HG03354 (cell line): ENCODE measurements around the gene A2M.

Experiments used
- ATAC-seq: cut with Tn5 transposase; IDR thresholded peaks from one replicate; pipeline ENCODE4 v1.9.1; 2021; ENCODE audit warnings: mild to moderate bottlenecking; ENCODE audit not compliant: unreplicated experiment, poor library complexity, severe bottlenecking

A2M gene

DNA sequence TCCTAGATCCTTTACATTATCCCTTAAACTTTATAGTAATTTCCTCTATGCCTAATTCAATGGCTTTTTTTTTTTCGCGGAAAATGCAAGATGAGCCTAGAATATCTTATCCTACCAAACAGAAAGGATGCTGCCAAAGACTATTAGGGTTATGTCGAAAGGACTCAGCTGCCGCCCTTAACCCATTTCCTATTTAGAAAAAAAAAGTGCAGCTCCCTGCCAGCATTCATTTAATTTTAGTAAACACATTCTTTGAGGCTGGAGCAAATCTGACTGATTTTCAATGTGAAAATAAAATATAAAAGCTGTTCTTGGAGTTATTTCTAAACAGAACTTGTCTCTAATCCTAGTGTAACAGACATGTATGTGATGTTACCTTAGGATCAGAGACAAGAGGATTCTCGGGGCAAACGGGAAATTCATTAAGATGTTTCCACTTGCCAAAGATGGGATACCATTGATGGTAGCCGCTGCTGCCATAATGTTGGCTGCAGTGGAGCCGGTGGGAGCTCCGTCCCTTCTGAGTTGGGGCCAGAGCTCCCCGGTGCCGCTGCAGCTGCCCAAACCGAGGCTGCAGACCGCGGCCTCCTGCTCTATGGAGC is 8.2 kb upstream of the A2M start:
- no peak for ATAC-seq

DNA sequence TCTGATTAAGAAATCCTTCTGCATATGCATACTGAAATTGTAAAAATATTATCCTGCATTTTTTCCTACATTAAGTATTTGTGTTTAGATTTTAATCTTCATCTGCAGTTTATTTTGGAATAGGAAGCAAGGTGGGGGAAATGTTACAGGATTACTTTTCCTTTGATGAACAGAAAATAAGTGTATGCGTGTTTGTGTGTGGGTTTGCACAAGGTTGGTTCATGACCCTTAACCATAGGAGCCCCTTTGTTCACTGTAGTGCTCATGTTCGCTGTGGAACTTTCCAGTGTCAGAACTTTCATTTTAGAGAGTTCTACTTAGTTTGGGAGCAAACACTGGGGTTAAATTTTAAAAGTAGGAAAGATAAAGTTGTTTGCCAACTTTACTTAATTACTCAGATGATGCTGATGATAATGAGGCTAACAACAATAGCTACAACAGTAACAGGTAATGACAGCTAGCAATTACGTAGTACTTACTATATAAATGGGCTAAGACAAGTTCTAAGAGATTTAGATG is 6.4 kb upstream of the A2M start:
- ATAC-seq = no peak

DNA sequence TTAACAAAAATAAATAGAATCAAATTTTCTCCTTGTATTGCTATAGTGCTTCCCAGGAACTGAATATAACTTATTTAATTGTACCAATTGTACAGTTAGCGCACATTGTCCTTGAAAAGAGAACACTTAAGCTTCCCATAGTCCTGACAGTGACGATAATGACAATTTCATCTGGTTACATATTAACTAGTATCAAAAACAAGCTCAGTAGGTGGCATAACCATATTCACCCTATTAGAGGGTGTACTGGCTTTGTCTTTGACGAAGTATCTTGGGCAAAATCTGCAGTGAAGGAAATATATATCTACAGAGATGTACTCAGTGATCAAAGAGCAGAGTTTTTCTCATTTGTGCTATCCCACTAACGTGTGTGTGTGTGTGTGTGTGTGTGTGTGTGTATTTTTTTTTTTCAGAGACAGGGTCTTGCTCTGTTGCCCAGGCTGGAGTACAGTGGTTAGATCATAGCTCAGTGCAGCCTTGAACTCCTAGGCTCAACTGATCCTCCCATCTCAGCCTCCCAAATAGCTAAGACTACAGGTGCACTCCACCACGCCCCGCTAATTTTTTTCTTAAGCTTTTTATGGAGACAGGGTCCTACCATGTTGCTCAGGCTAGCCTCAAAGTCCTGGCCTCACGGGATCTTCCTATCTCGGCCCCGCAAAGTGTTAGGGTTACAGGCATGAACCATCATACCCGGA is 4.9 kb upstream of the A2M start:
- ATAC-seq = no peak

DNA sequence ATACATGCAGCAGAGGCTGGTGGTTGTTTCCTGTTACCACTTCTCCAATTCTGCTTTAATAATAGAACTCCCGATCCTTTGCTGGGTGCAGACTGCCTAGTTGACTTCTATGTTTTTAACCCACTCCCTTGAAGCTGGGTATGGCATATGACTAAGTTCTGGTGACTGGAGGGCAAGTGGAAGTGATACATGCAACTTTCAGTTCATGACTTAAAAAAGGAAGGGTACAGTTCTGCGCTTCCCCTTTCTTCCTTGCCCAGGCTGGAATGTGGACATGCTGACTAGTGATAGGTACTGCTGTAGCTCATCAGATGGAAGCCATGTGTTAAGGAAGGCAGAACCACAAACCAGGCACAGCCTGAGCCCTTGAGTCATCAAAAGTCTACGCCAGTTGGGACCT is 2.4 kb upstream of the A2M start:
- ATAC-seq = peak; percentile 67

DNA sequence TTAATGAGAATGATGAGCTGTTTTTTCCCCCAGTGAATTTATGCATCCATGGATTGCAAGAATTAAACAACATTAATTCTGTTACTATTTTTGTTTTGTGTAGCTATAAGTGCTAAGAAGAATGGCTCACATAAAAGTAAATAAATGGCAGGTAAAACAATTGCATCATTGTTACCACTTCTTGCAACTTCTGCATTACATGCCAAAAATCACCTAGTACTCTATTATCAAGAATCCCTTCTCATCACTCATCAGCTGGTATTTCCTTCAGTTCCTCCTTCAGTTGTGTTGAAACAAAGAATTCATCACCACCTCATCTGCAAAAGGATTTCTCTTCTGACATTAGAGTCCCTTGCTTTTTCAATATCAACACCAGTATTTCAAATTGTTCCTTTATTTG is 773 bp downstream of the A2M start:
- ATAC-seq = no peak

DNA sequence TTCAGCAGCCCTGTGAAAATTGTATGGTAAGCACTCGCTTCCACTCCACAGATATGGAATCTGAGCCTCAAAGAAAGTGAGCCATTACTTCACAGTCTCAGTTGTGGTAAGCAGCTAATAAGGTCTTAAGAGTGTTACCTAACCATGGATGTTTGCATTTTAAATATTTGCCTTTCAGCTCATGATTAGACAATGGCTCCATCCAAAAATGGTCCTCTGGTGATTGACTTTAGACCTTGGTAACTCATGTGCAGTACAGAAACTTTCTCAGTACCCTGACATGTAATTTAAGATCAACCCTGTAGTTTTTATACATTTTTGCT is 1.8 kb downstream of the A2M start:
- ATAC-seq = no peak

DNA sequence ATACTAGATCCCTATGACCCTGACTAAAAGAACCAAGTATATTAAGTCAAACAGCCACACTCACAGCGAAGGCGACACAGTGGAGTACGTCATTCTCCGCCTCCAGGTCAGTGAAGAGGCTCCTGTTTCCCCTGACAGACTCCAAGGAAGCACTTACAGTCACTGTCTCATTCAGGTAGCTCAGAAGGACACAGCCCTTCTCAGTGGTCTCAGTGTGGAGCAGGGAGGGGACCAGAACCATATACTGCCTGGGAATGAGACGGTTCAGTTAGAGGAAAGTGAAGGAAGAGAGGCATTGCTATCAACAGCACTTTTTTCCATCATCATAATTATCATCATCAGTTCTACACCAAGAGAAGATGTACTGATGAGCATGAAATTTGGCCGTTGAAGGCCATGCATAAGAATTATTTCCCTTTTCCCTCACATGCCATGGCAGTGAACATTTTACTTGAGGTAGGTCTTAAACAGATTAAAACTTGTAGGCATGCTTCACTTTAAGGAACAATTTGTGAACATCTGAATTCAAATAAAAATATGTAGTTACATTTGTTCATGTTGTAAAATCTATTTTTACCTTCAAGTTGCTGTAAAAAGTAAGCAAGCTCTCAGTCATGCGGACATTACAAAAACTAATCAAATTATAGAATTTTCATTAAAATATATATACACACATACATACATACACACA is 2.3 kb downstream of the A2M start:
- ATAC-seq = no peak

DNA sequence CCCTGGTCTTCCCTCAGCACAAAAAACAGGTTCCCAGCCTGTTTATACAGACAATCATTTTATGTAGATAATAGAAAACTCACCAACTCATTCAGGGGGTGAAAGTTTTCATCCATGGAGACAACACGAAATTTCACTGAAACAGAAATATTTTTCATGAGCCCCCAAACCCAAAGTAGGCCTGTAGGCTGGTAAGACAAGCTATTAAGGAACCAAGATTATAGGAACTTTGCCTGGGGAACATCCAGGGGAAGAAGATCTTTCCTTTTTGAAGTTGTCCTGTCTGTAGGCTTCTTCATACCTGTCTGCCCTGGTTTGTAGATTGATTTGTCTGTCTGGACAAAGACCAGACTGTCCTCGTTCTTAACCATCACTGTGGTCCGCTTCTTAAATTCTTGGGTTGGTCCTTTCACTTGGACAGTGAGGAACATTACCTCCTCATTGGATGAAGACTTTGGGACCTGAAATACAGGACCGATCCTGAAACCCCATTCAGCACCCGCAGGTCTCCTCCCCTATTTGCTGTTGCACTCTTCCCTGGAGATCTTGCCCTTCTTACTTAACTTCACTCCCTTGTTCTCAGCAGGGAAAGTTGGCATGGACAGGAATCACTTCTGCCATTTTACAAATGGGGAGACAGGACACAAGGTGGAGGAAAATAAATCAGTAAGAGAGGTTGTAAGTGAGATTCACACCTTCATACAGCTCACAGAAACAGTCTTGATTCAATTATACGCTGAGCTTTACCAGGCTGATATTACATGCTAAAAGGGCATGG is 3.5 kb downstream of the A2M start:
- ATAC-seq = no peak

DNA sequence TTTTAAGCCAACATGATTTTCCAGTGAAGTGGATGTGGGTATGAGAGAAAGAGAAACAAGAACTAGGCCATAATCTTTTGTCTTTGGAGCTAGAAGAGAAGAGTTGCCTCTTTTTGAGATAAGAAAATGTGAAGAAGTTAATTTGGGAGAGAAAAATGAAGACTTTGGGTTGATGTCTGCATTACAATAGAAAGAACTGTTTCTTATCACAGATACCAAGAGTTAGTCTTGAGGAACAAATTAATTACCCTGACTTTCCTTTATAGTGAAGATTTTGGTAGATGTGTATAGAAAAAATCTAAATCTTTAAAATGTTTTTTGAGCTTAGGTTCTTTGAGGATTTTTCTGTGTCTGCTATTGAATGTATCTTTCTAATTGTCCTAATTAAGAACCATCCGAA is 4.2 kb downstream of the A2M start:
- ATAC-seq = no peak

DNA sequence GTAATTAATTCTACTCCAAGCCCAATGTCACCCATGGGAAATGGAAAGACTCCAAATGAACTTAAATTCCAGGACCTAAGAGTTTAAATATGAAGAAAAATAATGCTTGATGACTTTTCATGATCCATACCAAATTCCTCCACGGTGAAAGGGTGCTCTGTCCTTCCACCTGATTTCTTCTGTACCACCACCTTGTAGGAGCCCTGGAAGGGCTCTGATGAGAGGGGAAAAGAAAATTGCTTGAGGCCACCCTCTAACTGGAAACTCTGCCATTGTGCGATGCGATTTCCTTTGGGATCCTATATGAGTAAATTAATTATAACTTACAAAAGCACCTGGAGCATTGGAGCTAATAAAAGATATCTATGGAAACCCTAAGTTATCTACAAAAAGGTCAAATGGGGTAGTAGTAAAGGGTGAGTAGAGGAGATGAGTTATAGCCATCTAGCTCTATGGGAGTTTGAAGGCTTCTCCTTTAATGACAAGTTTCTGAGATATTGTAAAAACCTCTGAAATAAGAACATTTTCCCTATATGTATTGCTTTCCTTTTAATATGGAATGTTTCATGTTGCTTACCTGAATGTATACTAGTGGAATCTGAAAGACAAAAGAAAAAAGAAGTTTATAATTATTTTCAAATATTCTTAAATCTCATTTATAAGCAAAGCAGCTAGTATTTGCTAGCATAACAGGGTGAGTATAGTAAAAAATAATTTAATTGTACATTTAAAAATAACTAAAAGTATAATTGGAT is 5.8 kb downstream of the A2M start:
- ATAC-seq = no peak

DNA sequence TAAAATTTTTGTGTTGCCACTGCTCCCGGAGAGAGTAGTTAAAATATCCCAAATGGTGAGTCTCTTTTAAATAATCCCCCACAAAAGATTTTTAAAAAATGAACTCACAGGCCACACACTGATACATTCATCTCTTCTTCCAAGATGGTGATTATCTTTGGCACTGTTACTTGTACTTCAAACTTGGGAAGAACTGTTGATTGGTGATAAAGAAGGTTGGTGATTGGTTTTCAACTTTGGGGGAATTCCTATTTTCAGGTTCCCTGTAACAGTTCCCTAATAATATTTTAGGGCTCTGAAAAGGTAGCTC is 6.6 kb downstream of the A2M start:
- ATAC-seq = no peak

DNA sequence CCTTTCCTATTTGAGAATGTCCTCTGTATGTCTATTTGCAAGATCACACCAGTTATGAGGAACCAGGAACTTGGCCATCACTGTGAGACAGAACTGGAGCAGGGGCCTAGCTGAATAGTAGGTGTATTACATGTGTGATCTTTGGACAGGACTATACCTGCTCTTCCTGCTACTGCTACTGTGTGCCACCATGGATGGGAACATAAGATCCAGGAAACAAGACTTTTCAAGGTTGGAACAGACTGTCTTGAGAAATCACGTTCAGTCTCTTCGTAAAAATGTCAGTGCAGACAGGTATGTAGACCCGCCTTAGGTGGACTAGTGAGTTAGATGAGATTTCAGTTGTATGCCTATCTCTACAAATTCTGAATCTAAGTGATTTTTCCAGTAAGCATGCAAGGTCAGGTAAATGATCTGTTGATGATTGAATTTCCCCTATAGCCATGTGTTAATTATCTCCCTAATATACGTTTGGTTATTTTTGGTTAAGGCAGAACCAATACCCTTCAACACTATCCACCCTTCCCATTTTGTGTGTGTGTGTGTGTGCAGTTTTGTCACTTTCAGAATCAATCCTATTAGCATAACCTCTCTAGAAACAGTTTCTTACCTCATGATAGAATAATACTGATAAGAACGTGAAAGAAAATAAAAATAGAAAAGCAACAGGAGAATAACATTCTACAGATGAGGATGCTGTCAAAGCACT is 7.1 kb downstream of the A2M start:
- ATAC-seq = no peak

DNA sequence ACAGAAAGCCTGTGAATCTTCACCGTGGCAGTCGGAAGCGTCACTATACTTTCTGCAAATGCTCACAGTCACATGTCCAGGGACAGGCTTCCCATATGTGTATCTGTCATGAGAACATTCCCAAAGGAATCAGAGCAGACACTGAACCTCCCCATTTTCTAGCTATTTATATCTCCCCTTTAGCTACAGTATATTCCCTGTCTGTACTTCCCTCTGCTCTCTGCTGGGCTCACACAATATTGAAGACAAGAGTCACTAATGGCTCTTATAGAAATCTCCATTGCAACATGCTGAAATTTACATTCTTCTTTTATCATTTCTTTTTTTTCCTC is 8.2 kb downstream of the A2M start:
- no peak for ATAC-seq

DNA sequence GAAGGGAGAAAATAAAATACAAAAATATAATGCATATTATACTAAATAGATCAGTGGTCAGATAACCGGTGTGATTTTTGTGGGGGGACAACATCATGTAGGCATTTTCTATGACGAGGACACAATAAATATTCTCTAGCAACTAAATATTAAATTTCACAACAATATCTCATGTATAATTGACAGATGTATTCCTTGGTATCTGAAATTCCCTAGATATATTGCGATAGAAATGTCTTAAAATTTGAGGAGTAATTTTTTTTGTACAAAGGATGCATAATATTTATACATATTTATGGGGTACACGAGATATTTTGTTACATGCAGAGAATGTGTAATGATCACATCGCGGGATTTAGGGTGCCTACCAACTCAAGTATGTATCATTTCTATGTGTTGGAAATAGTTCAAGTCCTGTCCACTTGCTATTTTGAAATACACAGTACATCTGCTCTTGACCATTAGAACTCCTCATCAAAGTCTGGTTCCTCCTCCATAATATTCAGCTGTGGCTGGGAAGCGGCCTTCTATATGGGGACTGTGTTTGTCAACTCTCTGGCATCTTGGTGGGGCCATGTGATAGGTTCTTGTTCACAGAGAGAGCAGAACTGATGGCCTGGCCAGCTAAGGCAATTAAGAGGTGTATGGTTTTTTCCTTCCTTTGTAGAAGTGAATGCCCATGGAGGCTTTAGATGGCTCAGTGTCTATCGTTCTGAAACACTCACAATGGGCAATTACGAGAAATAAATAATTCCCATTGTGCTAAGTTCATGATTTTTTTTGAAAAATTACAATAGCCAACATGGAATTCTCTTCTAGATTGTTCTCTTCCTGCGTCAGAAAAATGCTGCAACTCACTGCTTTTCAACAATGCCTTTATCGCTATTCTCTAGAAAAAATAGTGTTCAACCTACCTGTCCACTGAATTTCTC is 8.8 kb downstream of the A2M start:
- ATAC-seq = no peak

DNA sequence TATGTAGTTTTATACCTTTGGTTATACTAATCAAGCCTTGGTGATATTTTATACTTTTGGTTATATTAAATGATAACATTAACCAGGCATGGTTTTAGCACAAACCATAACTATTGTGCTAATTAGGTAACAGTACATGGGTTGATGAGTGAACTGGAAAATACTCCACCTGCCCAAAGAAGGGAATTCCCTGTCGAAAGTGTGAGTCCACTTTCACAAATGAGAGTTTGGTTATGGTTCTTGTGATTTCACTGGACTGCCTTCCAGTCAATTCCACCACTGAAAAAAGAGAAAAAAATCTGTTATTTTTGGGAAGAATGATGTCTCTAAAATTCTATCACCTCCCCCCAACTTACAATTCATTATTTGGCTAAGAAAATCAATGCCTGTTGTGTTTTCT is 9.7 kb downstream of the A2M start:
- no peak for ATAC-seq

DNA sequence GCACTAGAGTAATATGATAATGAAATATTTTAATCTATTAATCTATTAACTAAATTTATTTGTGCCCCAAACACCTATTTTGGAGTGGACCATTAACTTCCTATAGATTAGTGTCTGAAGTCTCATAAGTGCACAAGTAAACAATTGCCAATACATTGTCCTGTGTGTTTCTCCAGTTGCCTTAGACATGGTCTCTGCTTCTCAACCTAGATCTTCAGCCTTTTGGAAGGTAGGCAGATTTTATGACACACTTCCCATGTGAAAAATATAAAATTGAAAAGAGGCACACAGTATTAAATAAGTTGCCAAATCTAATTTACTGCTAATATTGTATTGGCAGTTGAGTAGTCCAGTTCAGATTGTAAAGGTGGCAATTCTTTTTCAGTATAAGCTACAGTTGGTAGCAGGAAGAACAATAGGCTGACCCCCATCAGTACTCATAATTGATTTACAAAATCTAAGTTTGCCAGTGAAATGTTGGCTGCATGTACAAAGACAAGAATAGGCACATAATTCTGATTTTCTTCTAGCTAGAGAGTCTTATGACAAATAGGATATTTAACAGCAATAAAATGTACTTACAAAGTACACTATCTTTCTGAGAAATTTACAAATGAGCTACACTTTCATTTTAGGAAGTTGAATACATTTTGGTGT is 10.8 kb downstream of the A2M start:
- ATAC-seq = no peak

DNA sequence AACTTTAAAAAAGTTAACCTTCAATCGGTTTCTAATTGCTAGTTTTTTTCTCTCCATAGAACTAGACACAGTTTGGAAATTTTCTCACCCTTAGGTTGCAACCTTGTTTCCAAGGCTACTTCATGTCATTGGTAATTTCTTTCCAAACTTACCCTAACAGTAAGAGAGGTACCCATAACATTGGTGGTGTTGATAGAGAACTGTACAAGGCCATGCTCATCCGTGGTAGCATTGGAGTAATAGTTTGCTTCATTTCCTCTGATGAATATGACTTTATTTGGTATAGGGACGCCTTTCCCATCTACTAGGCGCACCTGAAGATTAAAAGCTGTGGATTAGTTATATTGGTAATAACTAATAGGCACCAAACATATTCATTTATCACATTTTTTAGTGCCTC is 11.6 kb downstream of the A2M start:
- no peak for ATAC-seq
